Large intestine (tissue), 1 donor: ENCODE measurements around the gene C10orf71. TPM values are rescaled to one million over a fixed set of nuclear protein-coding genes. Genes with fewer than 3 reads are reported as not detected.

Source experiments
- polyA plus RNA-seq: library from polyadenylated mRNA; unstranded; fragments of 120-200 nt; gene quantifications from one replicate; pipeline ENCODE4 v1.2.1, GENCODE V29; 2013

Gene C10orf71
- polyA plus RNA-seq, 1 donor: 0.01 TPM

Other genes with a start within 250 kb of the C10orf71 start
- 10.2 TPM for gene VSTM4, start 183.6 kb upstream of the C10orf71 start, polyA plus RNA-seq
- gene FAM170B, start 165.1 kb upstream of the C10orf71 start, polyA plus RNA-seq: not detected
- gene TMEM273, start 110.8 kb upstream of the C10orf71 start, polyA plus RNA-seq: 5.5 TPM
- gene DRGX, start 96.9 kb downstream of the C10orf71 start, polyA plus RNA-seq: 0.78 TPM
- 13.2 TPM for gene ERCC6, start 240.0 kb downstream of the C10orf71 start, polyA plus RNA-seq